B cell (primary cell): ENCODE results near the gene TP63. TPM values are rescaled to one million over a fixed set of nuclear protein-coding genes. Genes with fewer than 3 reads are reported as not detected.

Experiments used
- ATAC-seq: fragments of 200-7000 bp; cut with Tn5 transposase; one replicate; pipeline ENCODE4 v1.10.0; 2021; ENCODE audit warnings: low read depth, mild to moderate bottlenecking, moderate number of reproducible peaks, moderate library complexity
- CTCF ChIA-PET: fragments of 350-600 bp; sonication (Branson Sonifier 250); formaldehyde crosslinking; loops from one replicate; lab custom pipeline; 2021; ENCODE audit warnings: antibody characterized with exemption, inconsistent platforms; lab: Charles Lee
- POLR2A ChIA-PET: fragments of 350-600 bp; sonication (Branson Sonifier 250); formaldehyde crosslinking; loops from one replicate; lab custom pipeline; 2021; ENCODE audit warnings: antibody characterized with exemption; lab: Charles Lee
- DNase-seq: peaks from one replicate; pipeline ENCODE4 v3.0.0; 2013
- H2AFZ ChIP-seq: 2 replicates; pipeline ENCODE4 v1.6.1; 2012; ENCODE audit warnings: mild to moderate bottlenecking, low read depth, low read length; ENCODE audit not compliant: insufficient read depth, poor library complexity, severe bottlenecking
- H3K27ac ChIP-seq, 2 donors: 1 replicate in 1 of 2; 2 replicates in 1 of 2; pipeline ENCODE4 v1.5.1; 2012 to 2013; ENCODE audit warnings: low read length in 2 of 2, mild to moderate bottlenecking in 2 of 2, moderate library complexity in 1 of 2
- H3K27me3 ChIP-seq, 4 experiments: fragments of 200-600 bp in 1 of 4; sonication (generic) in 1 of 4; replicated peaks in 1 of 4; 1 replicate in 2 of 4; 2 replicates in 2 of 4; pipeline versions ENCODE4 v1.6.1 to v1.7.0; 2013 to 2016; ENCODE audit warnings: low read length in 3 of 4, mild to moderate bottlenecking in 2 of 4, mixed read lengths in 1 of 4, moderate library complexity in 1 of 4; ENCODE audit not compliant: insufficient read depth in 4 of 4, control insufficient read depth in 3 of 4; ENCODE audit errors: control extremely low read depth in 1 of 4
- H3K36me3 ChIP-seq, 2 experiments: replicated peaks in 1 of 2; 1 replicate in 1 of 2; 2 replicates in 1 of 2; pipeline versions ENCODE4 v1.6.1 to v1.7.1; 2013; ENCODE audit warnings: low read length in 1 of 2; ENCODE audit not compliant: insufficient read depth in 2 of 2, control insufficient read depth in 1 of 2; ENCODE audit errors: control extremely low read depth in 1 of 2, extremely low read depth in 1 of 2
- H3K4me1 ChIP-seq, 2 donors: fragments of 200-600 bp in 1 of 2; sonication (generic) in 1 of 2; 1 replicate in 1 of 2; 2 replicates in 1 of 2; pipeline versions ENCODE4 v1.5.1 to v1.6.1; 2013 to 2017; ENCODE audit warnings: low read length in 2 of 2; ENCODE audit not compliant: control insufficient read depth in 2 of 2, insufficient read depth in 2 of 2
- H3K4me2 ChIP-seq: replicated peaks from 2 replicates; pipeline ENCODE3; 2012; ENCODE audit warnings: mild to moderate bottlenecking, low read depth, low read length; ENCODE audit not compliant: poor library complexity, severe bottlenecking
- H3K4me3 ChIP-seq, 5 experiments: fragments of 200-600 bp in 1 of 5; sonication (generic) in 1 of 5; 1 replicate in 3 of 5; 2 replicates in 2 of 5; pipeline versions ENCODE4 v1.5.1 to v1.7.0; 2011 to 2016; ENCODE audit warnings: low read length in 4 of 5, mild to moderate bottlenecking in 4 of 5, low read depth in 2 of 5, control low read depth in 1 of 5, moderate library complexity in 1 of 5; ENCODE audit not compliant: insufficient read depth in 1 of 5; ENCODE audit errors: control extremely low read depth in 1 of 5, extremely low read depth in 1 of 5
- H3K79me2 ChIP-seq: fragments of 200-600 bp; sonication (generic); one replicate; pipeline ENCODE4 v1.6.0; 2016; ENCODE audit warnings: low read length; ENCODE audit not compliant: control insufficient read depth, insufficient read depth
- H3K9ac ChIP-seq: fragments of 200-600 bp; sonication (generic); 2 replicates; pipeline ENCODE4 v1.6.1; 2017; ENCODE audit warnings: mild to moderate bottlenecking, low read length, moderate library complexity
- H3K9me3 ChIP-seq, 3 donors: one replicate each; pipeline versions ENCODE4 v1.6.1 to v1.7.1; 2013; ENCODE audit warnings: low read length in 2 of 3; ENCODE audit not compliant: control insufficient read depth in 2 of 3, insufficient read depth in 1 of 3; ENCODE audit errors: control extremely low read depth in 1 of 3
- H4K20me1 ChIP-seq: 2 replicates; pipeline ENCODE4 v1.6.0; 2012; ENCODE audit warnings: mild to moderate bottlenecking, low read length; ENCODE audit not compliant: insufficient read depth, control insufficient read depth, poor library complexity, severe bottlenecking
- H3K27ac Mint-ChIP-seq: one replicate; pipeline ENCODE4 v1.8.0; 2021; ENCODE audit warnings: mixed read lengths
- H3K27me3 Mint-ChIP-seq: one replicate; pipeline ENCODE4 v1.8.0; 2021; ENCODE audit warnings: mixed read lengths
- H3K4me1 Mint-ChIP-seq: one replicate; pipeline ENCODE4 v1.8.0; 2021; ENCODE audit warnings: mixed read lengths
- H3K4me3 Mint-ChIP-seq: one replicate; pipeline ENCODE4 v1.8.0; 2021; ENCODE audit warnings: mixed read lengths
- H3K9me3 Mint-ChIP-seq: one replicate; pipeline ENCODE4 v1.8.0; 2022; ENCODE audit warnings: mixed read lengths; ENCODE audit not compliant: insufficient read depth
- EZH2 ChIP-seq: IDR thresholded peaks from 2 replicates; pipeline ENCODE4 v1.6.1; 2012; ENCODE audit warnings: borderline replicate concordance, low read depth, mild to moderate bottlenecking, moderate library complexity, low read length; ENCODE audit not compliant: insufficient read depth, poor library complexity, severe bottlenecking
- WGBS: methylation state at CpG from one replicate; pipeline ENCODE4 v1.1.5; 2013; ENCODE audit warnings: missing lambda C conversion rate; ENCODE audit not compliant: insufficient coverage; 5-methylcytosine and 5-hydroxymethylcytosine counted together
- intact Hi-C: fragments of 100-400 bp; cut with micrococcal nuclease; formaldehyde crosslinking; loops from one replicate; pipeline ENCODE4 v1.10.0; 2022
- polyA plus RNA-seq: library from polyadenylated mRNA; depleted of rRNA; stranded (reverse); fragments of >200 nt; gene quantifications from 2 replicates; pipeline ENCODE4 v1.2.3, GENCODE V29; 2012
- total RNA-seq, 2 donors: library from RNA; stranded (reverse); fragments of 120-200 nt in 1 of 2; gene quantifications; 1 replicate in 1 of 2; 2 replicates in 1 of 2; pipeline versions ENCODE4 v1.2.3 to v1.2.4, GENCODE V29; 2013 to 2022
- TF ChIP-seq, protein P1 (sequence below): fragments of 200-600 bp; IDR thresholded peaks from one replicate; pipeline ENCODE4 v1.8.0; 2022; ENCODE audit warnings: antibody characterized with exemption, mild to moderate bottlenecking

TP63 gene
- total and polyA plus RNA-seq, 2 donors (not counting 1 experiment from before 2014, with no cell fraction given), result 1.2 to 2.0 TPM

GRCh38 chr3:189787632-189788031, 156.4 kb downstream of the TP63 start:
- no peak overlapping the region for H3K27ac ChIP-seq
- no peak overlapping the region for H3K4me2 ChIP-seq
- TF ChIP-seq, protein P1, sequence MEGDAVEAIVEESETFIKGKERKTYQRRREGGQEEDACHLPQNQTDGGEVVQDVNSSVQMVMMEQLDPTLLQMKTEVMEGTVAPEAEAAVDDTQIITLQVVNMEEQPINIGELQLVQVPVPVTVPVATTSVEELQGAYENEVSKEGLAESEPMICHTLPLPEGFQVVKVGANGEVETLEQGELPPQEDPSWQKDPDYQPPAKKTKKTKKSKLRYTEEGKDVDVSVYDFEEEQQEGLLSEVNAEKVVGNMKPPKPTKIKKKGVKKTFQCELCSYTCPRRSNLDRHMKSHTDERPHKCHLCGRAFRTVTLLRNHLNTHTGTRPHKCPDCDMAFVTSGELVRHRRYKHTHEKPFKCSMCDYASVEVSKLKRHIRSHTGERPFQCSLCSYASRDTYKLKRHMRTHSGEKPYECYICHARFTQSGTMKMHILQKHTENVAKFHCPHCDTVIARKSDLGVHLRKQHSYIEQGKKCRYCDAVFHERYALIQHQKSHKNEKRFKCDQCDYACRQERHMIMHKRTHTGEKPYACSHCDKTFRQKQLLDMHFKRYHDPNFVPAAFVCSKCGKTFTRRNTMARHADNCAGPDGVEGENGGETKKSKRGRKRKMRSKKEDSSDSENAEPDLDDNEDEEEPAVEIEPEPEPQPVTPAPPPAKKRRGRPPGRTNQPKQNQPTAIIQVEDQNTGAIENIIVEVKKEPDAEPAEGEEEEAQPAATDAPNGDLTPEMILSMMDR, result no peak
- TF ChIP-seq EZH2, result no peak
- no peaks in the 10 kb centered on the region for H3K9me3 ChIP-seq
- no peak overlapping the region for H2AFZ ChIP-seq
- H3K36me3 ChIP-seq, result no peaks in the 10 kb centered on the region
- no peaks in the 10 kb centered on the region for H4K20me1 ChIP-seq
- CTCF ChIA-PET, result no interaction called here
- H3K4me1 ChIP-seq, result no peaks in the 10 kb centered on the region
- ATAC-seq (no peak), DNase-seq (no peak)
- no peak overlapping the region for H3K4me3 ChIP-seq
- no peaks in the 10 kb centered on the region for H3K27me3 ChIP-seq
- Mint-ChIP-seq H3K4me3 (no peak overlapping the region), H3K27me3 (peaks cover 5% of the 10 kb centered on the region), H3K4me1 (peaks cover 4% of the 10 kb centered on the region), H3K9me3 (no peaks in the 10 kb centered on the region), H3K27ac (no peak overlapping the region)
- 79% methylated on average over 3 of the region's 3 CpGs for WGBS
- H3K79me2 ChIP-seq, result no peaks in the 10 kb centered on the region
- POLR2A ChIA-PET, result no interaction called here
- no peak overlapping the region for H3K9ac ChIP-seq
- intact Hi-C loops, result no loop called here

DNA sequence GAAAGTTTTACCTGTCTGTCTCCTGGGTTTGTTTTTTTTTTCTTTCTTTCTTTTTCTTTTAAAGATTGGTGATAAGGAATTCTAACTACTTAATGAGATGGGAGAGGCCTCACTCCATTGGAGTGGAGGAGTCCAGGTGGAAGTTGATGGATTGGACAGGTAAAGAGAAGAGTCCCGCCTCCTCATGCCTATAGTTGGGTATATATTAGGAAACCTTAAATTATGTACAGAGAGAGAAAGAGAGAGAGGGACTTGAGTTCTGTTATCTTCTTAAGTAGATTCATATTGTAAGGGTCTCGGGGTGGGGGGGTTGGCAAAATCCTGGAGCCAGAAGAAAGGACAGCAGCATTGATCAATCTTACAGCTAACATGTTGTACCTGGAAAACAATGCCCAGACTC, 158.2 kb downstream of the TP63 start:
- Histone ChIP-seq H3K4me3 (no peak overlapping the region), H4K20me1 (no peaks in the 10 kb centered on the region), H3K27me3 (no peaks in the 10 kb centered on the region), H3K9ac (no peak overlapping the region), H3K4me1 (no peaks in the 10 kb centered on the region), H3K9me3 (no peaks in the 10 kb centered on the region), H3K4me2 (no peak overlapping the region), H2AFZ (no peak overlapping the region), H3K27ac (no peak overlapping the region), H3K36me3 (no peaks in the 10 kb centered on the region), H3K79me2 (no peaks in the 10 kb centered on the region)
- no peak for DNase-seq
- intact Hi-C loops, result no loop called here
- ATAC-seq, result no peak
- Mint-ChIP-seq H3K9me3 (no peaks in the 10 kb centered on the region), H3K4me3 (no peak overlapping the region), H3K4me1 (peaks cover 4% of the 10 kb centered on the region), H3K27ac (no peak overlapping the region), H3K27me3 (peaks cover 5% of the 10 kb centered on the region)
- ChIA-PET POLR2A (no interaction called here), CTCF (no interaction called here)
- no peak for TF ChIP-seq EZH2
- TF ChIP-seq, protein P1, result no peak
- WGBS, result no CpG with 5 or more reads among the region's 2 CpGs
